CD4-positive, alpha-beta memory T cell (primary cell): Measurements from ENCODE around the gene GTF2F2. TPM values are rescaled to one million over a fixed set of nuclear protein-coding genes. Genes with fewer than 3 reads are reported as not detected.

Experiments used
- CTCF ChIA-PET: fragments of 350-600 bp; sonication (Branson Sonifier 250); formaldehyde crosslinking; loops from one replicate; lab custom pipeline; 2021; ENCODE audit warnings: inconsistent platforms; ENCODE audit not compliant: partially characterized antibody; lab: Charles Lee
- POLR2A ChIA-PET: fragments of 350-600 bp; sonication (Branson Sonifier 250); formaldehyde crosslinking; loops from one replicate; lab custom pipeline; 2021; ENCODE audit not compliant: partially characterized antibody; lab: Charles Lee
- DNase-seq, 5 donors: peaks; one replicate each; pipeline versions ENCODE4 v3.0.0 to v3.0.0-alpha.2; 2020 to 2022; ENCODE audit warnings: mixed read lengths in 1 of 5
- H3K27ac ChIP-seq: one replicate; pipeline ENCODE4 v1.7.0; 2013; ENCODE audit warnings: low read depth, low read length
- H3K27me3 ChIP-seq: 2 replicates; pipeline ENCODE4 v1.7.0; 2013; ENCODE audit warnings: mild to moderate bottlenecking, low read length, moderate library complexity; ENCODE audit not compliant: insufficient read depth
- H3K36me3 ChIP-seq: 2 replicates; pipeline ENCODE4 v1.7.0; 2013; ENCODE audit warnings: mild to moderate bottlenecking, low read length, moderate library complexity; ENCODE audit not compliant: insufficient read depth
- H3K4me1 ChIP-seq: 2 replicates; pipeline ENCODE4 v1.7.0; 2013; ENCODE audit warnings: mild to moderate bottlenecking, low read length, moderate library complexity; ENCODE audit not compliant: insufficient read depth
- H3K4me3 ChIP-seq, 2 donors: one replicate each; pipeline ENCODE4 v1.7.0; 2013; ENCODE audit warnings: low read length in 2 of 2, mild to moderate bottlenecking in 1 of 2
- H3K9me3 ChIP-seq, 2 donors: one replicate each; pipeline ENCODE4 v1.7.0; 2013; ENCODE audit warnings: low read length in 2 of 2, control low read depth in 1 of 2; ENCODE audit not compliant: control insufficient read depth in 1 of 2
- H3K27ac Mint-ChIP-seq, 7 donors: one replicate each; pipeline ENCODE4 v1.8.0; 2020 to 2021; ENCODE audit warnings: mixed read lengths in 7 of 7, mild to moderate bottlenecking in 6 of 7, inconsistent platforms in 3 of 7, moderate library complexity in 3 of 7
- H3K27me3 Mint-ChIP-seq, 2 donors: one replicate each; pipeline ENCODE4 v1.8.0; 2020 to 2021; ENCODE audit warnings: mixed read lengths in 2 of 2
- H3K36me3 Mint-ChIP-seq, 2 donors: one replicate each; pipeline ENCODE4 v1.8.0; 2020 to 2021; ENCODE audit warnings: mixed read lengths in 2 of 2, inconsistent platforms in 1 of 2, mild to moderate bottlenecking in 1 of 2
- H3K4me1 Mint-ChIP-seq, 4 donors: one replicate each; pipeline ENCODE4 v1.8.0; 2020 to 2021; ENCODE audit warnings: mixed read lengths in 4 of 4, mild to moderate bottlenecking in 1 of 4
- H3K4me3 Mint-ChIP-seq, 8 donors: one replicate each; pipeline ENCODE4 v1.8.0; 2020 to 2021; ENCODE audit warnings: mixed read lengths in 8 of 8, mild to moderate bottlenecking in 7 of 8, moderate library complexity in 6 of 8, inconsistent platforms in 3 of 8
- H3K9me3 Mint-ChIP-seq, 8 donors: one replicate each; pipeline ENCODE4 v1.8.0; 2020 to 2021; ENCODE audit warnings: mixed read lengths in 8 of 8, mild to moderate bottlenecking in 5 of 8, inconsistent platforms in 3 of 8, moderate library complexity in 1 of 8
- intact Hi-C: fragments of 100-400 bp; cut with micrococcal nuclease; formaldehyde crosslinking; loops from one replicate; pipeline ENCODE4 v1.15.1; 2023
- polyA plus RNA-seq, 2 donors: library from polyadenylated mRNA; unstranded; fragments of 300-500 nt; fragmentation: Illumina TruSeq; gene quantifications; one replicate each; pipeline ENCODE4 v1.2.3, GENCODE V29; 2021
- total RNA-seq, 2 experiments: library from RNA; stranded (reverse); gene quantifications; one replicate each; pipeline ENCODE4 v1.2.3, GENCODE V29; 2021

Gene GTF2F2
- total RNA-seq (10 to 100 TPM; 12.3 to 14.7 TPM), polyA plus RNA-seq (10 to 100 TPM in 1 of 2 donors, 1 to 10 TPM in 1; 7.9 to 10.3 TPM)

- Mint-ChIP-seq H3K4me1 (peaks cover 6 to 21% (median 11%) of the 10 kb centered on the region in 4 donors), H3K36me3 (peaks cover 1 to 6% of the 10 kb centered on the region in 2 donors), H3K4me3 (no peak within 1 kb of the TSS), H3K27me3 (no peaks in the 10 kb centered on the region), H3K9me3 (no peaks in the 10 kb centered on the region), H3K27ac (no peak within 1 kb of the TSS)
- intact Hi-C loops, result loop anchor here (1.0 to 5.0 kb wide), 5 partner anchors 73 to 344 kb away; partner anchors contain the start of genes COG3, GPALPP1, NUFIP1 and TPT1
- H3K27me3 ChIP-seq, result no peaks in the 10 kb centered on the region
- no peaks in the 10 kb centered on the region for H3K36me3 ChIP-seq
- CTCF ChIA-PET, result interaction anchor here (1.1 to 2.1 kb wide), 2 partner anchors 73 to 188 kb away, joined by 3 to 5 read pairs; no protein-coding TSS in a partner anchor
- peak; percentile 86 to 89 (median 87) for DNase-seq
- H3K27ac ChIP-seq, result peak within 1 kb of the TSS; percentile 90
- peak within 1 kb of the TSS; percentile 83 to 88 for H3K4me3 ChIP-seq
- no peaks in the 10 kb centered on the region for H3K9me3 ChIP-seq
- peaks cover 28% of the 10 kb centered on the region for H3K4me1 ChIP-seq
- POLR2A ChIA-PET, result interaction anchor here (0.8 to 2.7 kb wide), 5 partner anchors 11 to 297 kb away, joined by 3 to 12 read pairs (median 4); partner anchors contain the start of gene TPT1
Measured at GRCh38 chr13:45119991-45120864, at the start of gene GTF2F2. Gene GTF2F2 (plus strand): TSS chr13:45120510. CDS start chr13:45120656, 146 bp downstream.

- H3K9me3 Mint-ChIP-seq, result no peaks in the 10 kb centered on the region
- CTCF ChIA-PET, result no interaction called here
- H3K4me1 Mint-ChIP-seq, result no peaks in the 10 kb centered on the region
- peaks cover 2 to 7% of the 10 kb centered on the region in 2 donors for H3K27me3 Mint-ChIP-seq
- no peaks in the 10 kb centered on the region for H3K4me1 ChIP-seq
- DNase-seq, result no peak
- H3K9me3 ChIP-seq, result no peaks in the 10 kb centered on the region
- H3K27ac ChIP-seq, result no peak overlapping the region
- intact Hi-C loops, result no loop called here
- no peak overlapping the region for H3K27ac Mint-ChIP-seq
- POLR2A ChIA-PET, result no interaction called here
- H3K4me3 ChIP-seq, result no peak overlapping the region
- H3K4me3 Mint-ChIP-seq, result no peak overlapping the region
- no peaks in the 10 kb centered on the region for H3K27me3 ChIP-seq
- H3K36me3 Mint-ChIP-seq, result no peaks in the 10 kb centered on the region
- no peaks in the 10 kb centered on the region for H3K36me3 ChIP-seq
Measured at GRCh38 chr13:45073809-45074208, 46.5 kb upstream of the GTF2F2 start.

- Mint-ChIP-seq H3K4me1 (no peaks in the 10 kb centered on the region), H3K36me3 (no peaks in the 10 kb centered on the region), H3K27ac (no peak overlapping the region), H3K27me3 (peaks cover 0 to 4% of the 10 kb centered on the region in 2 donors), H3K9me3 (no peaks in the 10 kb centered on the region), H3K4me3 (no peak overlapping the region)
- no peaks in the 10 kb centered on the region for H3K36me3 ChIP-seq
- H3K4me1 ChIP-seq, result no peaks in the 10 kb centered on the region
- H3K27ac ChIP-seq, result no peak overlapping the region
- no peaks in the 10 kb centered on the region for H3K9me3 ChIP-seq
- H3K4me3 ChIP-seq, result no peak overlapping the region
- H3K27me3 ChIP-seq, result no peaks in the 10 kb centered on the region
- no peak for DNase-seq
- POLR2A ChIA-PET, result no interaction called here
- CTCF ChIA-PET, result no interaction called here
- intact Hi-C loops, result no loop called here
Measured at GRCh38 chr13:45074721-45075120, 45.6 kb upstream of the GTF2F2 start.

- H3K36me3 ChIP-seq, result no peaks in the 10 kb centered on the region
- intact Hi-C loops, result no loop called here
- H3K4me1 ChIP-seq, result no peaks in the 10 kb centered on the region
- H3K36me3 Mint-ChIP-seq, result no peaks in the 10 kb centered on the region
- H3K4me3 Mint-ChIP-seq, result no peak overlapping the region
- H3K27ac Mint-ChIP-seq, result peak overlapping the region in 1 of 7 donors; percentile 3
- no peaks in the 10 kb centered on the region for H3K9me3 Mint-ChIP-seq
- no peak overlapping the region for H3K27ac ChIP-seq
- H3K4me1 Mint-ChIP-seq, result peaks cover 0 to 1% (median 0%) of the 10 kb centered on the region in 4 donors
- ChIA-PET CTCF (interaction anchor here (0.7 kb wide), 1 partner anchor 31 kb away, joined by 3 read pairs; no protein-coding TSS in a partner anchor), POLR2A (no interaction called here)
- peaks cover 0 to 4% of the 10 kb centered on the region in 2 donors for H3K27me3 Mint-ChIP-seq
- H3K27me3 ChIP-seq, result no peaks in the 10 kb centered on the region
- DNase-seq, result no peak
- no peaks in the 10 kb centered on the region for H3K9me3 ChIP-seq
- no peak overlapping the region for H3K4me3 ChIP-seq
Measured at GRCh38 chr13:45078003-45078402, 42.3 kb upstream of the GTF2F2 start.

- Histone ChIP-seq H3K27ac (no peak overlapping the region), H3K27me3 (no peaks in the 10 kb centered on the region), H3K9me3 (no peaks in the 10 kb centered on the region), H3K4me1 (no peaks in the 10 kb centered on the region), H3K4me3 (no peak overlapping the region), H3K36me3 (no peaks in the 10 kb centered on the region)
- H3K4me3 Mint-ChIP-seq, result no peak overlapping the region
- no peak for DNase-seq
- no peaks in the 10 kb centered on the region for H3K9me3 Mint-ChIP-seq
- intact Hi-C loops, result no loop called here
- no peaks in the 10 kb centered on the region for H3K36me3 Mint-ChIP-seq
- POLR2A ChIA-PET, result no interaction called here
- peak overlapping the region in 1 of 7 donors; percentile 5 for H3K27ac Mint-ChIP-seq
- H3K27me3 Mint-ChIP-seq, result no peaks in the 10 kb centered on the region
- peaks cover 0 to 1% (median 0%) of the 10 kb centered on the region in 4 donors for H3K4me1 Mint-ChIP-seq
- CTCF ChIA-PET, result no interaction called here
Measured at GRCh38 chr13:45082964-45083363, 37.3 kb upstream of the GTF2F2 start.

- H3K9me3 Mint-ChIP-seq, result no peaks in the 10 kb centered on the region
- ChIA-PET POLR2A (no interaction called here), CTCF (no interaction called here)
- Histone ChIP-seq H3K27ac (no peak overlapping the region), H3K4me3 (no peak overlapping the region), H3K27me3 (no peaks in the 10 kb centered on the region), H3K9me3 (no peaks in the 10 kb centered on the region), H3K36me3 (no peaks in the 10 kb centered on the region), H3K4me1 (no peaks in the 10 kb centered on the region)
- H3K4me1 Mint-ChIP-seq, result peaks cover 0 to 1% (median 0%) of the 10 kb centered on the region in 4 donors
- peaks cover 0 to under 1% of the 10 kb centered on the region in 2 donors for H3K27me3 Mint-ChIP-seq
- intact Hi-C loops, result no loop called here
- H3K27ac Mint-ChIP-seq, result no peak overlapping the region
- DNase-seq, result no peak
- H3K4me3 Mint-ChIP-seq, result no peak overlapping the region
- H3K36me3 Mint-ChIP-seq, result no peaks in the 10 kb centered on the region
Measured at GRCh38 chr13:45084515-45084914, 35.8 kb upstream of the GTF2F2 start.

- Histone ChIP-seq H3K27ac (no peak overlapping the region), H3K9me3 (no peaks in the 10 kb centered on the region), H3K27me3 (no peaks in the 10 kb centered on the region), H3K4me1 (no peaks in the 10 kb centered on the region), H3K36me3 (no peaks in the 10 kb centered on the region), H3K4me3 (no peak overlapping the region)
- H3K27me3 Mint-ChIP-seq, result peaks cover 0 to 3% of the 10 kb centered on the region in 2 donors
- H3K36me3 Mint-ChIP-seq, result no peaks in the 10 kb centered on the region
- H3K27ac Mint-ChIP-seq, result no peak overlapping the region
- no peaks in the 10 kb centered on the region for H3K9me3 Mint-ChIP-seq
- no peak overlapping the region for H3K4me3 Mint-ChIP-seq
- peaks cover 0 to under 1% (median 0%) of the 10 kb centered on the region in 4 donors for H3K4me1 Mint-ChIP-seq
- intact Hi-C loops, result no loop called here
- ChIA-PET POLR2A (no interaction called here), CTCF (no interaction called here)
- no peak for DNase-seq
Measured at GRCh38 chr13:45086484-45086883, 33.8 kb upstream of the GTF2F2 start.
